H1 (cell line): ENCODE measurements around the gene ACCS. TPM values are rescaled to one million over a fixed set of nuclear protein-coding genes. Genes with fewer than 3 reads are reported as not detected.

Experiments
- CTCF ChIA-PET: fragments of 300-600 bp; sonication (Branson Sonifier 250); formaldehyde crosslinking; loops from one replicate; lab custom pipeline; 2021; ENCODE audit not compliant: partially characterized antibody; lab: Charles Lee
- POLR2A ChIA-PET: fragments of 300-600 bp; sonication (Branson Sonifier 250); formaldehyde crosslinking; loops from one replicate; lab custom pipeline; 2021; ENCODE audit warnings: inconsistent platforms; ENCODE audit not compliant: partially characterized antibody; lab: Charles Lee
- DNase-seq, 2 experiments: peaks; one replicate each; pipeline versions ENCODE4 v3.0.0 to v3.0.0-alpha.2; 2010 to 2022; ENCODE audit warnings: low spot score in 2 of 2, low read depth in 1 of 2, mixed read lengths in 1 of 2
- FAIRE-seq: peaks from 2 replicates; lab custom pipeline; 2011; peaks lifted over from hg19 to GRCh38; lab: Jason Lieb, UNC
- H2AFZ ChIP-seq: 2 replicates; pipeline ENCODE4 v1.8.1; 2012; ENCODE audit warnings: low read length, inconsistent platforms
- H2AK5ac ChIP-seq: 2 replicates; pipeline ENCODE4 v1.6.1; 2013; ENCODE audit warnings: low read depth, low read length
- H2BK120ac ChIP-seq: replicated peaks from 2 replicates; pipeline ENCODE3; 2013; ENCODE audit warnings: low read depth, low read length, inconsistent platforms
- H2BK12ac ChIP-seq: 2 replicates; pipeline ENCODE4 v1.6.1; 2013; ENCODE audit warnings: low read depth, low read length
- H2BK15ac ChIP-seq: 2 replicates; pipeline ENCODE4 v1.6.1; 2013; ENCODE audit warnings: low read length
- H2BK20ac ChIP-seq: 2 replicates; pipeline ENCODE4 v1.6.1; 2013; ENCODE audit warnings: low read length
- H2BK5ac ChIP-seq: 2 replicates; pipeline ENCODE4 v1.6.1; 2013; ENCODE audit warnings: low read depth, low read length
- H3K14ac ChIP-seq: 2 replicates; pipeline ENCODE4 v1.6.1; 2013; ENCODE audit warnings: inconsistent platforms; ENCODE audit not compliant: insufficient read length
- H3K18ac ChIP-seq: 2 replicates; pipeline ENCODE4 v1.6.1; 2013; ENCODE audit warnings: low read length; ENCODE audit errors: extremely low read depth
- H3K23ac ChIP-seq: 2 replicates; pipeline ENCODE4 v1.6.1; 2013; ENCODE audit warnings: inconsistent platforms; ENCODE audit not compliant: insufficient read length
- H3K23me2 ChIP-seq: 2 replicates; pipeline ENCODE4 v1.6.1; 2013; ENCODE audit warnings: low read depth, low read length
- H3K27ac ChIP-seq: 2 replicates; pipeline ENCODE4 v1.6.1; 2011; ENCODE audit warnings: low read depth, low read length, inconsistent platforms
- H3K27me3 ChIP-seq, 4 experiments: replicated peaks in 1 of 4; 1 replicate in 1 of 4; 2 replicates in 3 of 4; pipeline versions ENCODE4 v1.6.1 to v1.8.1; 2011 to 2013; ENCODE audit warnings: low read length in 3 of 4, mild to moderate bottlenecking in 3 of 4, inconsistent platforms in 2 of 4, mixed read lengths in 2 of 4, moderate library complexity in 1 of 4; ENCODE audit not compliant: control insufficient read depth in 3 of 4, insufficient read depth in 3 of 4; ENCODE audit errors: extremely low read depth in 1 of 4
- H3K36me3 ChIP-seq, 4 experiments: 2 replicates each; pipeline versions ENCODE4 v1.6.1 to v1.8.1; 2011 to 2013; ENCODE audit warnings: mild to moderate bottlenecking in 4 of 4, low read length in 3 of 4, moderate library complexity in 2 of 4, control low read depth in 1 of 4, inconsistent platforms in 1 of 4; ENCODE audit not compliant: insufficient read depth in 4 of 4, control insufficient read depth in 2 of 4
- H3K4ac ChIP-seq: replicated peaks from 2 replicates; pipeline ENCODE3; 2013; ENCODE audit warnings: low read length, low read depth, mixed read lengths, inconsistent platforms; ENCODE audit not compliant: insufficient read length
- H3K4me1 ChIP-seq, 4 experiments: replicated peaks in 1 of 4; 1 replicate in 1 of 4; 2 replicates in 3 of 4; pipeline versions ENCODE4 v1.6.1 to v1.8.1; 2011 to 2013; ENCODE audit warnings: low read length in 3 of 4, inconsistent platforms in 2 of 4, mixed read lengths in 1 of 4; ENCODE audit not compliant: insufficient read depth in 4 of 4, control insufficient read depth in 3 of 4
- H3K4me2 ChIP-seq, 2 experiments: 2 replicates each; pipeline versions ENCODE4 v1.6.1 to v1.8.1; 2011 to 2013; ENCODE audit warnings: low read depth in 2 of 2, low read length in 2 of 2, control low read depth in 1 of 2, inconsistent platforms in 1 of 2, mild to moderate bottlenecking in 1 of 2; ENCODE audit not compliant: insufficient read depth in 1 of 2
- H3K4me3 ChIP-seq, 4 experiments: fragments of 200-600, 300-600 bp in 1 of 4; sonication (generic), shearing (Covaris generic), sonication (Bioruptor Twin) in 1 of 4; 2 replicates each; pipeline versions ENCODE4 v1.5.1 to v1.8.1; 2011 to 2016; ENCODE audit warnings: low read length in 4 of 4, low read depth in 3 of 4, control low read depth in 2 of 4, inconsistent platforms in 2 of 4, mild to moderate bottlenecking in 2 of 4, mixed read lengths in 1 of 4, moderate library complexity in 1 of 4; ENCODE audit not compliant: insufficient read depth in 2 of 4; ENCODE audit errors: extremely low read depth in 1 of 4
- H3K56ac ChIP-seq: replicated peaks from 2 replicates; pipeline ENCODE3; 2013; ENCODE audit warnings: low read depth, mild to moderate bottlenecking, mixed read lengths, low read length, inconsistent platforms; ENCODE audit not compliant: insufficient read length
- H3K79me1 ChIP-seq: 2 replicates; pipeline ENCODE4 v1.6.1; 2013; ENCODE audit warnings: low read depth, low read length, control low read depth
- H3K79me2 ChIP-seq, 2 experiments: 2 replicates each; pipeline versions ENCODE4 v1.6.1 to v1.8.1; 2012 to 2013; ENCODE audit warnings: low read length in 2 of 2, mild to moderate bottlenecking in 2 of 2, inconsistent platforms in 1 of 2; ENCODE audit not compliant: insufficient read depth in 2 of 2, control insufficient read depth in 1 of 2
- H3K9ac ChIP-seq, 4 experiments: replicated peaks in 1 of 4; 1 replicate in 1 of 4; 2 replicates in 3 of 4; pipeline versions ENCODE4 v1.6.1 to v1.8.1; 2011 to 2013; ENCODE audit warnings: low read depth in 3 of 4, low read length in 3 of 4, control low read depth in 2 of 4, mild to moderate bottlenecking in 2 of 4, moderate library complexity in 2 of 4, inconsistent platforms in 1 of 4; ENCODE audit errors: extremely low read depth in 1 of 4
- H3K9me3 ChIP-seq, 2 experiments: 2 replicates each; pipeline versions ENCODE4 v1.6.1 to v1.8.1; 2012 to 2013; ENCODE audit warnings: mild to moderate bottlenecking in 2 of 2, moderate library complexity in 2 of 2, control low read depth in 1 of 2, inconsistent platforms in 1 of 2, low read depth in 1 of 2, low read length in 1 of 2, mixed read lengths in 1 of 2; ENCODE audit not compliant: insufficient read depth in 2 of 2
- H4K20me1 ChIP-seq, 2 experiments: replicated peaks in 1 of 2; 2 replicates each; pipeline versions ENCODE3 to v1.8.1; 2011 to 2013; ENCODE audit warnings: inconsistent platforms in 2 of 2, low read length in 2 of 2, mild to moderate bottlenecking in 1 of 2; ENCODE audit not compliant: insufficient read depth in 2 of 2, control insufficient read depth in 1 of 2
- H4K5ac ChIP-seq: 2 replicates; pipeline ENCODE4 v1.6.1; 2013; ENCODE audit warnings: low read length, low read depth, mixed read lengths, inconsistent platforms; ENCODE audit not compliant: insufficient read length
- H4K8ac ChIP-seq: 2 replicates; pipeline ENCODE4 v1.8.0; 2013; ENCODE audit warnings: mild to moderate bottlenecking, moderate library complexity, low read length, inconsistent platforms; ENCODE audit not compliant: insufficient read depth; ENCODE audit errors: extremely low read depth
- H4K91ac ChIP-seq: replicated peaks from 2 replicates; pipeline ENCODE3; 2013; ENCODE audit warnings: low read length, mixed read lengths, inconsistent platforms; ENCODE audit not compliant: insufficient read length
- BCL11A ChIP-seq, 2 experiments: IDR thresholded peaks; one replicate each; pipeline ENCODE4 v1.6.1; 2011; ENCODE audit warnings: low read depth in 2 of 2, low read length in 2 of 2, mild to moderate bottlenecking in 2 of 2
- YY1 ChIP-seq: IDR thresholded peaks from 2 replicates; pipeline ENCODE4 v1.6.1; 2011; ENCODE audit warnings: low read depth, mild to moderate bottlenecking, low read length
- polyA plus RNA-seq, 7 experiments: library from polyadenylated mRNA; depleted of rRNA in 3 of 7; stranded (reverse) in 5 of 7; unstranded in 2 of 7; fragments of >200 nt in 5 of 7; fragments of 200-250 nt in 2 of 7; gene quantifications; 1 replicate in 5 of 7; 2 replicates in 1 of 7; 4 replicates in 1 of 7; pipeline versions ENCODE4 v1.2.1 to v1.2.3, GENCODE V29; 2011 to 2013; ENCODE audit warnings: missing spikeins in 2 of 7, mixed read lengths in 2 of 7
- total RNA-seq: library from RNA; stranded (reverse); fragmentation: NEBNext Ultra II Directional; extraction: Animal tissue kit (Norgen Biotek cat#: 25700); gene quantifications from 2 replicates; pipeline ENCODE4 v1.2.1, GENCODE V29; 2021
- TF ChIP-seq, protein P1 (sequence below): IDR thresholded peaks from 2 replicates; pipeline ENCODE4 v1.6.1; 2012; ENCODE audit warnings: inconsistent platforms

ACCS gene
- total and polyA plus RNA-seq, 2 of the 8 experiments (the other 6 are each of a cell fraction or from before 2014, with no cell fraction given): 6.0 to 8.0 TPM

DNA sequence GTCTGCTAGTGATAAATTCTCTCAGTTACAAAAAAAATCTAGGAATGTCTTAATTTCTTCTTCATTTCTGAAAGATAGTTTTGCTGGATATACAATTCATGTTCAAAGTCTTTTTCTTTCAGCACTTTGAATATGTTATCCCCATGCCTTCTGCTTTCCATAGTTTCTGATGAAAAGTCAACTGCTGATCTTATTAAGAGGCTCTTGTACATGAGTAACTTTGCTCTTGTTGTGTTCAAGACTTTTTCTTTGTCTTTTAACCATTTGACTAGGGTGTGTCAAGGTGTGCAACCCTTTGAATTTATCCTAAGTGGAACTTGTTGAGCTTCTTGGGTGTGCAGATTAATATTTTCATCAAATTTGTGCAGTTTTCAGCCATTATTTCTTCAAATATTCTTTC is 40.3 kb upstream of the ACCS start:
- H3K23ac ChIP-seq: no peak overlapping the region
- peaks cover 0 to 4% (median 2%) of the 10 kb centered on the region in 4 experiments; a peak in 4 of 7 replicates for H3K4me1 ChIP-seq
- H3K4ac ChIP-seq: no peak overlapping the region
- H2AFZ ChIP-seq: no peak overlapping the region
- ChIA-PET POLR2A (no interaction called here), CTCF (interaction anchor here (0.6 kb wide), 1 partner anchor 28 kb away, joined by 3 read pairs; no protein-coding TSS in a partner anchor)
- no peak overlapping the region for H3K9ac ChIP-seq
- no peaks in the 10 kb centered on the region for H3K23me2 ChIP-seq
- no peaks in the 10 kb centered on the region for H3K36me3 ChIP-seq
- H4K8ac ChIP-seq: no peak overlapping the region
- H4K5ac ChIP-seq: no peak overlapping the region
- no peaks in the 10 kb centered on the region for H4K20me1 ChIP-seq
- no peak overlapping the region for H3K4me3 ChIP-seq
- no peak overlapping the region for H2AK5ac ChIP-seq
- FAIRE-seq: no peak
- no peak overlapping the region for H3K56ac ChIP-seq
- H2BK15ac ChIP-seq: no peak overlapping the region
- no peaks in the 10 kb centered on the region for H3K79me1 ChIP-seq
- no peak overlapping the region for H4K91ac ChIP-seq
- H3K9me3 ChIP-seq: peaks cover 0 to 2% of the 10 kb centered on the region in 2 experiments; a peak in 1 of 4 replicates
- H3K4me2 ChIP-seq: no peak overlapping the region
- no peak overlapping the region for H2BK20ac ChIP-seq
- no peak overlapping the region for H3K14ac ChIP-seq
- H3K27ac ChIP-seq: no peak overlapping the region
- no peaks in the 10 kb centered on the region for H3K79me2 ChIP-seq
- no peak for DNase-seq
- no peaks in the 10 kb centered on the region for H3K27me3 ChIP-seq
- no peak overlapping the region for H3K18ac ChIP-seq
- no peak overlapping the region for H2BK5ac ChIP-seq
- no peak overlapping the region for H2BK120ac ChIP-seq
- H2BK12ac ChIP-seq: no peak overlapping the region
- TF ChIP-seq BCL11A (IDR thresholded peaks at IDR 0.05; ENCODE audit: low read depth in 2 of 2, low read length in 2 of 2) (no peak), YY1 (no peak)
- TF ChIP-seq, protein P1, sequence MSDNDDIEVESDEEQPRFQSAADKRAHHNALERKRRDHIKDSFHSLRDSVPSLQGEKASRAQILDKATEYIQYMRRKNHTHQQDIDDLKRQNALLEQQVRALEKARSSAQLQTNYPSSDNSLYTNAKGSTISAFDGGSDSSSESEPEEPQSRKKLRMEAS: no peak
